ENCODE results near the gene SPR.
"Not testable (repeated sequence)": the region's sequence is repeated elsewhere in the genome, so short reads cannot be mapped to it uniquely, and the experiment has no call there.

SPR gene

GRCh38 chr2:72895154-72895553, 7.9 kb downstream of the SPR start:
- Histone ChIP-seq H3K27me3 (ENCODE audit: low read depth) (0 out of 2 replicates have a peak, but pooled peaks cover 2% of the 10 kb centered on the region), H3K4me1 (no peaks in the 10 kb centered on the region), H3K4me3 (no peak overlapping the region), H3K36me3 (replicated peaks) (no peaks in the 10 kb centered on the region; the same call in 1 of the 2 replicates), H3K9me3 (no peaks in the 10 kb centered on the region)
- in situ Hi-C loops (cut with MboI; ENCODE audit: low sequenced_read_pairs) = no loop called here
- DNase-seq (ENCODE audit: low spot score in 2 of 2) = no peak

GRCh38 chr2:72895759-72896281, 8.6 kb downstream of the SPR start:
- Histone ChIP-seq H3K9me3 (no peaks in the 10 kb centered on the region), H3K4me1 (no peaks in the 10 kb centered on the region), H3K36me3 (replicated peaks) (no peaks in the 10 kb centered on the region; the same call in 1 of the 2 replicates), H3K27me3 (ENCODE audit: low read depth) (0 out of 2 replicates have a peak, but pooled peaks cover 2% of the 10 kb centered on the region), H3K4me3 (no peak overlapping the region)
- in situ Hi-C loops (cut with MboI; ENCODE audit: low sequenced_read_pairs) = no loop called here
- DNase-seq (ENCODE audit: low spot score in 2 of 2) = no peak

- Histone ChIP-seq H3K36me3 (replicated peaks) (no peaks in the 10 kb centered on the region; the same call in 1 of the 2 replicates), H3K27me3 (ENCODE audit: low read depth) (peaks cover 5% of the 10 kb centered on the region; the same call in 1 of the 2 replicates), H3K9me3 (no peaks in the 10 kb centered on the region), H3K4me1 (no peaks in the 10 kb centered on the region), H3K4me3 (no peak overlapping the region)
- no peak for DNase-seq (ENCODE audit: low spot score in 2 of 2)
- in situ Hi-C loops (cut with MboI; ENCODE audit: low sequenced_read_pairs) = no loop called here
Observed at GRCh38 chr2:72896446-72896845, 9.2 kb downstream of the SPR start.

GRCh38 chr2:72897785-72898584, 10.8 kb downstream of the SPR start:
- DNase-seq (ENCODE audit: low spot score in 2 of 2) = no peak
- H3K27me3 ChIP-seq (ENCODE audit: low read depth) = peaks cover 19% of the 10 kb centered on the region

GRCh38 chr2:72898585-72898906, 11.3 kb downstream of the SPR start:
- peaks cover 25% of the 10 kb centered on the region for H3K27me3 ChIP-seq (ENCODE audit: low read depth)
- no peaks in the 10 kb centered on the region for H3K36me3 ChIP-seq (replicated peaks)
- H3K4me1 ChIP-seq = no peaks in the 10 kb centered on the region
- H3K9me3 ChIP-seq = no peaks in the 10 kb centered on the region
- in situ Hi-C loops (cut with MboI; ENCODE audit: low sequenced_read_pairs) = no loop called here
- H3K4me3 ChIP-seq = no peak overlapping the region
- no peak for DNase-seq (ENCODE audit: low spot score in 2 of 2)

More at GRCh38 chr2:72897785-72898584, 10.8 kb downstream of the SPR start:
- Histone ChIP-seq H3K4me3 (no peak overlapping the region), H3K4me1 (no peaks in the 10 kb centered on the region), H3K36me3 (replicated peaks) (no peaks in the 10 kb centered on the region), H3K9me3 (no peaks in the 10 kb centered on the region)
- in situ Hi-C loops (cut with MboI; ENCODE audit: low sequenced_read_pairs) = no loop called here

GRCh38 chr2:72900191-72900825, 13.1 kb downstream of the SPR start:
- H3K36me3 ChIP-seq (replicated peaks) = no peaks in the 10 kb centered on the region
- H3K27me3 ChIP-seq (ENCODE audit: low read depth) = peaks cover 37% of the 10 kb centered on the region
- in situ Hi-C loops (cut with MboI; ENCODE audit: low sequenced_read_pairs) = no loop called here
- no peak for DNase-seq (ENCODE audit: low spot score in 2 of 2)
- H3K4me1 ChIP-seq = no peaks in the 10 kb centered on the region
- H3K9me3 ChIP-seq = no peaks in the 10 kb centered on the region
- H3K4me3 ChIP-seq = no peak overlapping the region

- H3K27me3 ChIP-seq (ENCODE audit: low read depth) = peaks cover 37% of the 10 kb centered on the region
- H3K36me3 ChIP-seq (replicated peaks) = no peaks in the 10 kb centered on the region
- H3K9me3 ChIP-seq = 0 out of 2 replicates have a peak, but pooled peaks cover 4% of the 10 kb centered on the region
- in situ Hi-C loops (cut with MboI; ENCODE audit: low sequenced_read_pairs) = no loop called here
- H3K4me3 ChIP-seq = no peak overlapping the region
- no peak for DNase-seq (ENCODE audit: low spot score in 2 of 2)
- no peaks in the 10 kb centered on the region for H3K4me1 ChIP-seq
Observed at GRCh38 chr2:72901426-72901825, 14.2 kb downstream of the SPR start.

- DNase-seq (ENCODE audit: low spot score in 2 of 2); H3K36me3 ChIP-seq (replicated peaks); H3K4me3 ChIP-seq; H3K9me3 ChIP-seq; in situ Hi-C loops (cut with MboI; ENCODE audit: low sequenced_read_pairs); H3K4me1 ChIP-seq: not testable (repeated sequence)
- peaks cover 56% of the 10 kb centered on the region for H3K27me3 ChIP-seq (ENCODE audit: low read depth)
Observed at GRCh38 chr2:72907369-72907768, 20.2 kb downstream of the SPR start.

GRCh38 chr2:72908741-72909140, 21.5 kb downstream of the SPR start:
- H3K27me3 ChIP-seq (ENCODE audit: low read depth) = peaks cover 58% of the 10 kb centered on the region
- in situ Hi-C loops (cut with MboI; ENCODE audit: low sequenced_read_pairs) = no loop called here

GRCh38 chr2:72911256-72911655, 24.0 kb downstream of the SPR start:
- in situ Hi-C loops (cut with MboI; ENCODE audit: low sequenced_read_pairs) = no loop called here
- DNase-seq (ENCODE audit: low spot score in 2 of 2) = no peak
- H3K4me1 ChIP-seq = no peaks in the 10 kb centered on the region
- peaks cover 70% of the 10 kb centered on the region for H3K27me3 ChIP-seq (ENCODE audit: low read depth)
- H3K9me3 ChIP-seq = 0 out of 2 replicates have a peak, but pooled peaks cover 2% of the 10 kb centered on the region
- no peaks in the 10 kb centered on the region for H3K36me3 ChIP-seq (replicated peaks)
- no peak overlapping the region for H3K4me3 ChIP-seq

More at GRCh38 chr2:72908741-72909140, 21.5 kb downstream of the SPR start:
- DNase-seq (ENCODE audit: low spot score in 2 of 2) = no peak
- Histone ChIP-seq H3K4me1 (no peaks in the 10 kb centered on the region), H3K36me3 (replicated peaks) (no peaks in the 10 kb centered on the region), H3K9me3 (0 out of 2 replicates have a peak, but pooled peaks cover 4% of the 10 kb centered on the region), H3K4me3 (no peak overlapping the region)

GRCh38 chr2:72913486-72914205, 26.4 kb downstream of the SPR start:
- in situ Hi-C loops (cut with MboI; ENCODE audit: low sequenced_read_pairs) = no loop called here
- H3K4me3 ChIP-seq = no peak overlapping the region
- H3K4me1 ChIP-seq = no peaks in the 10 kb centered on the region; the same call in 1 of the 2 replicates
- DNase-seq (ENCODE audit: low spot score in 2 of 2) = no peak
- peaks cover 78% of the 10 kb centered on the region for H3K27me3 ChIP-seq (ENCODE audit: low read depth)
- no peaks in the 10 kb centered on the region for H3K36me3 ChIP-seq (replicated peaks)
- no peaks in the 10 kb centered on the region for H3K9me3 ChIP-seq

- Histone ChIP-seq H3K4me3 (no peak overlapping the region), H3K27me3 (ENCODE audit: low read depth) (peaks cover 78% of the 10 kb centered on the region), H3K4me1 (no peaks in the 10 kb centered on the region; the same call in 1 of the 2 replicates), H3K9me3 (no peaks in the 10 kb centered on the region), H3K36me3 (replicated peaks) (no peaks in the 10 kb centered on the region)
- DNase-seq (ENCODE audit: low spot score in 2 of 2) = no peak
- in situ Hi-C loops (cut with MboI; ENCODE audit: low sequenced_read_pairs) = no loop called here
Observed at GRCh38 chr2:72914206-72914559, 27.0 kb downstream of the SPR start.

- no peak for DNase-seq (ENCODE audit: low spot score in 2 of 2)
- Histone ChIP-seq H3K4me3 (no peak overlapping the region), H3K9me3 (no peaks in the 10 kb centered on the region), H3K36me3 (replicated peaks) (no peaks in the 10 kb centered on the region), H3K27me3 (ENCODE audit: low read depth) (peaks cover 80% of the 10 kb centered on the region), H3K4me1 (no peaks in the 10 kb centered on the region; the same call in 1 of the 2 replicates)
- in situ Hi-C loops (cut with MboI; ENCODE audit: low sequenced_read_pairs) = no loop called here
Observed at GRCh38 chr2:72914589-72915319, 27.5 kb downstream of the SPR start.
